ENCODE results near the gene FSTL4.
"Not testable (repeated sequence)": the region's sequence is repeated elsewhere in the genome, so short reads cannot be mapped to it uniquely, and the experiment has no call there.

The FSTL4 gene

DNA sequence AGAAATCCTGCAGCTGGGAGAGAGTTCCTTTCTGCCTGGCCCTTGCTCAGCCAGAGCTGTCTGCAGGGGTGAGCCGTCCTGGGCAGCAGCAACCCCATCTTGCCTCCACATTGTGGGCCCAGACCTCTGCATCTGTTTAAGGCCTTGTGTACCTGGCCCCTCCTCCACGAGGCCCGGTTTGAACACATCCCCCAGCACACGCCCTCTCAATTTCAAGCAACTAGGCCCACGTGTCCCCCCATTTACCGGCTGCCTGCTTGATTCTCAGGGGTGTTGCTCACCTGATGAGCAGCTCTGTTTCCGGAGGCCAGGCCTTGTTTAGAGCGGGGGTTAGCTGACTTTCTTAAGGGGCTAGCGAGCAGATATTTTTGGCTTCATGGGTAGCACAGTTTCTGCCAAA is 378.7 kb downstream of the FSTL4 start:
- no peak for DNase-seq

DNA sequence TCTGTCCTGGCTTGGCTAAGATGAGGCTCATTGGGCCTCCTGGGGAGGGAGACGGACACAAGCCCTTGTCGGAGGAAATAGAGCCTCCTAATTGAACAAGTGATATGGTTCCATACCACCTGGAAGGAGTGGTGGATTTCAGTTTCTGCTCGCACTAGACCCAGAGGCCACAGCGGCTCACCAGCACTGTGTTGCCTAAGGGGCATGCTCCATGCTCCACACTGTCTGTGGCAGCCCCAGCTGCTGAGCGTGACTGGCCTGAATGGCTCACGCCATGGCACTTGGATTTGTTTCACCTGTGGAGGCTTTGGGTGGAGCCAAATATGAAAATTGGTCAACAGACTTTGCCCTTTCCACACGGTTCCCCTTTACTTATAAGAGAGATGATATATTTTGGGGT is 379.4 kb downstream of the FSTL4 start:
- no peak for DNase-seq

DNA sequence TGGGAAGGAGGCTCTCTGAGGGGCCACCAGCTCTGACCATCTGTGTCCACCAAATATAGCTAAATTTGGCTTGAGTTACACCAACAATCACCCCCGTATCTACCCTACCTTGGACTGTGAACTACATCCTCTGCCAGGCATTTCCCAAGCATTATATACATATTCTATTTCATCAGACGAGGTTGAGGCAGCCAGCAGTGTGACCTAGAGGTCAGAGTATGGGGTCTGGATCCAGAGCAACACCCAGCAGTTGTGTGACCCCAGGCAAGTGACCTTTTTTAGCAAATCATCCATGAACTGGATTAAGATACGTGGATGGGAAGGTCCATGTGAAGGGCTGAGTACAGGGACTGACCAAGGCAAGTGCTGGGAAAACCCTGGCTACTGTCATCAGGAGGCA is 379.9 kb downstream of the FSTL4 start:
- DNase-seq = no peak

DNA sequence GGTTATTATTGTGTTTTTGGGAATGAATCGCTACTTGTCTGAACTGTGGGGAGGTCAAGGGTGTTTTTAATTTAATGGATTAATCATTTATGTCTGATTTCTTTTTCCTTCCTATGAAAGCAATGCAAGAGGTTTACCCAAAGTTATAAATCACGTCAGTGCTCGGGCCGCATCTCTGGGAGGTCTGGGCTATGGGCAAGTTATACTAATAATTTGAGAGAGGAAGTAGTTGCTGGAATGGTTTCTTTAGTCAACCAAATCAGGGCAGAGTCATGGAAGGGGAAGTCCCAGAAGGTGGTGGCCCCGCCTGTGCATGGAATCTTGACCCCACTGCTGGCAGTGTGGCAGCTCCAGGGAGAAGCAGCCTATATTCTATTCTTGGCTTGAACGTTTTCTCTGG is 380.3 kb downstream of the FSTL4 start:
- DNase-seq = no peak

DNA sequence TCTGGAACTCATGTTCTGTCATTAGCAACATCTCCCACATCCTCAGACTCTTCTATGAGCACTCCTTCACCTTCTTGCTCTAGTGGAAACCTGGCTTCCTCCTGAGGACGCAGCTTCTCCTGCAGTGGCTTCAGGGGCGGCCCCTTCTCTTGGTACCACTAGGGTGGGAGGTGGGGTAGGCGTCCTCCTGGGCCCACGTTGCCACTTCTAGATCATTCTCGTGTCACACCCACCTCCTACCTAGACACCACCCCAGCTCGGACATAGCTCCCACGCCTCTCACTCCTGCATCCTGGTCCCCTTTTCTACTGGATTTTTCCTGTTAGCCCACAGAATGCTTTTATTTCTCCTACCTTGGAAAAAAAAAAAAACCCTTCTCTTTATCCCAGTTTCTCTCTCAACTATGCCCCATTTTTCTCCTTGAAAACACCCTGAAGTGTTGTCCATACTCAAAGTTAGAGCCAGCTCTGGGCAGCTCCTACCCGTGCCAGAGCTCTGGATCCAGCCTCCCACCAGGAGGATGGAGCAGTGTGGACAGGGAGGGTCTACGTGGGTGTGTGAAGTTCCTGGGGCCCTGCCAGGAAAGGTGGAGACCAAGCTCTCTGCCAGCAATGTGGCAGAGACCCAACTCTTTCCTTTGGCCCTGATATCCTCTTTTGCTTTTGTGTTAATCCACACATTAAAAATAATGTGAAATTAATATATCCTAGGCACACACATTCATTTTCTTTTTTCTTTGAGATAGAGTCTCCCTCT is 381.3 kb downstream of the FSTL4 start:
- DNase-seq = no peak

DNA sequence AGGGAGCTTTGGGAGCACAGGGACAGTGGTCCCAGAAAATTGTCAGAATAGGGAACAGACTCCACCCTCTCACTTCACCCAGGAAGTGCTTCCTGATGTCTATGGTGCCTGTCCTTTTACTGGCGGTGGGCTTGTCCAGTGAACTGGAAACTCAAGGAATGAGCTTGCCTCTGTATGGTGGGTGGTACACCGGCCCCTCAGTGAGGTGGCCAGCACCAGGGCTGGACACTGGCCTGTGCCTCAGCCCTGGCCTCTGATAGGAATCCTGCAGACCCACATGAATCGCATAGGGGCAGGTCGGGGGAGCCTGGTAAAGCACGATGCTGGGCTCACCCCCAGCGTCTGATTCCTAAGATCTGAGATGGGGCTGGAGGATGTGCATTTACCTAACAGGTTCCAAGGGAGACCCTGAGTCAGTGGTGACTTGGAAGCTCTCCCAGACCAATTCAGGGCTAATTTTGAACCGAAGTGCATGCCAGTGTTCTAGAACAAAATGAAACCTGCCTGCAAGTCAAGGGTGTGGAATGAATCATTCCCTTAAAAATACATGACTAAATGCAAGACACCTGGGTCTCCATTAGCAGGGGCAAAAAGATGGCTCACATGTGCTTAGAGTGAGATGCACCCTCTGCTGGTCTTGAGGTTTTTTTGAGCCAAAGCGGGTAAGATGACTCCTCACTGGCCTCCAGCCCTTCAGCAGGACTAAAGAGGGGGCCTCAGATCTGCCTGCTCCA is 382.2 kb downstream of the FSTL4 start:
- no peak for DNase-seq

DNA sequence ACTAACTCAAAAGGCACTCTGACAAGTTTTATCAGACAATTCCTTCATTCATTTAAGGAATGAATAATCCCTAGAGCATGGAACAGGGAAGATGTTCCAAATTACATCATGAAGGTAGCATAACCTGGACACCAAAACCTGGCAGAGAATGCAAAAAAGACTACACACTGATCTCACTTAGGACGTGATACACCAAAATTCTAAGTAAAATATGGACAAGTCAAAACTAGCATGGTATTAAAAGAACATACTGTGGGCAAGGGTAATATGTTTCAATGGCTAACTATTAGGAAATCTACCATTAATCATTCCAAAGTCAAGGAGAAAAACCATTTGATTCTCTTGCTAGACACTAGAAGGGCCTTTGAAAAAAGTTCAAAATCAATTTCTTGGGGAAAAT is 384.0 kb downstream of the FSTL4 start:
- no peak for DNase-seq

DNA sequence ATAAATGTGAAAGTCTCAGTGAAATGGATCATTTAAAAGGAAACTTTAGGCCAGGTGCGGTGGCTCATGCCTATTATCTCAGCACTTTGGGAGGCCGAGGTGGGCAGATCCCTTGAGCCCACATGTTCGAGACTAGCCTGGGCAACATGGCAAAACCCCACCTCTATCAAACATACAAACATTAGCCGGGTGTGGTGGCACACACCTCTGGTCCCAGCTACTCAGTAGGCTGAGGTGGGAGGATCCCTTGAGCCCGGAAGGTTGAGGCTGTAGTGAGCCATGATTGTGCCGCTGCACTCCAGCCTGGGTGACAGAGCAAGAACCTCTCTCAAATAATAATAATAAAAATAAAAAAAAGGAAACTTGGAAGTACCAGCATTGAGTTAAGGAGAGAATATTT is 384.4 kb downstream of the FSTL4 start:
- no peak for DNase-seq

DNA sequence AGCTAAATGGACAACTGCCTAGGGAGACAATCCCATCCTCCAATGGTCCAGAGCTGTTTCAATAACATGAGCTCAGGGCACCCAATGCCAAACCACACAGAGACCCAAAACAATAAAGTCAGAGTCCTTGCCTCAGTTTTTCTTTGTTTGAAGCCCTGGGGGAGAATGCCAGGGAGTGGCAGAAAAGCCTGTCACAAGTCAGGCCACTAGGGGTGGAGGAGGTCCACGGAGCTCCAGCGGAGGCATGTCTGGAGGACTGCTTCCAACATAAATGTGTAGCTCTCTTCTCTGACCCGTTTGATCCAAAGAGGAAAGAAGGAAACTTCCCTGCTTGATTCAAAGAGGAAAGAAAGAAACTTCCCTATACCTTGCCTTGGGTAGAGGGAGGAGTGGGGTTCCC is 385.3 kb downstream of the FSTL4 start:
- DNase-seq = no peak

DNA sequence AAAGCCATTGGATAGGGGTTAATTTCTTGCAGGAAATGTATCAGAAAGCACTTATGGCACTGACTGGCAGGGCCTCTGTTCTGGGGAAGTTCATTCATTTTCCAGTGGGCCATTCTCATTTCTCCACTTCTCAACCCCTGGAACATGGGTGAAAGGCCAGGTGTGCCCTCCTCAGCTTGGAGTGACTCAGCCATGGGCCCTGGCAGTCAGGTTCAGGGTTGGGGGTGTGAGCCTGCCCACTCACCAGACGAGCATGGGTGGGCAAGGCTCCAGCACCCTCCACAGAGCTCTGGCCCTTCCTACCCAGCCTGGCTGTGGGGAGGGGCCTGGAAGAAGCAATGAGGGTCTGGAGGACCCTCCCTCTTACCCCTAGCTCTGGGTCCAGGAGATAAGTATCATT is 386.2 kb downstream of the FSTL4 start:
- no peak for DNase-seq

DNA sequence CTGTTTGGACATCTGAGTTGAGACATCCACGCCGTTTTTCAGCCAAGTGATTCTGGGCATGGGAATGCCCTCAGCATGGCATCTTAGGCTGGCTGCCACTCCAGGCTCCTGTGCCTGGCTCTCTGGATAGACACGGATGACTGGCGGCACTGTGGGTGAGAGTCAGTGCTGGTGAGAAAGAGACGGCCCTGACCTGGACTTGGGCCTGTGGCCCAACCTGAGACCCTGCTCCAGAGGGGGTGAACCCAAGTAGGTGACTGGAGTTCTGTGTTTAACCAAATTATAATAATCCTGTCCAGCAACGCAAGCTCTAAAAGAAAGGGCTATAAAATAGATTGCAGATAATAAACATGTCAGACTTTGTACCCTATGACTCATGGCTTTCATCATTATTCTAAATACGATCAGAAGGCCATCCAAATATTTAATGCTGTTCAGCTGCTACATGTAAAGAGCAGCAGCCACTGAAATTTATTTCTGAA is 386.6 kb downstream of the FSTL4 start:
- no peak for DNase-seq

DNA sequence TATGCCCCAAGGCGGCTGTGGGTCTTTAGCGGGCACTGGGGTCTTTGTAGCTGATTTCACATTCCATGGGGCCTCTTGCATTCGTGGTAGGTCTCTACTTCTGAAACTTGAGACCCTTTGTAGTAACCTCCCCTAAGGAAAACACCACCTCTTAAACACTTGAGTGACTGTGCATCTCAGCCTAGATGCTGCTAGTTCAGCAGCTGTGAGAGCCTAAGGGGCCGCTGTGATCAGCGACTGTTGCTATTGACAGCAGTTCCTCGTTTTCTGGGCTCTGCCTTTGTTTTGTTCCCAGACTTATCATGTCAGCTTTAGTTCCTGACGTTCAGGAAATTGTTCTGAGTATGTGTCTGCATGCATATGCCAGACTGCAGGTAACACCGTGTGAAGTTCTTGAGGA is 389.4 kb downstream of the FSTL4 start:
- DNase-seq = peak; percentile 63

DNA sequence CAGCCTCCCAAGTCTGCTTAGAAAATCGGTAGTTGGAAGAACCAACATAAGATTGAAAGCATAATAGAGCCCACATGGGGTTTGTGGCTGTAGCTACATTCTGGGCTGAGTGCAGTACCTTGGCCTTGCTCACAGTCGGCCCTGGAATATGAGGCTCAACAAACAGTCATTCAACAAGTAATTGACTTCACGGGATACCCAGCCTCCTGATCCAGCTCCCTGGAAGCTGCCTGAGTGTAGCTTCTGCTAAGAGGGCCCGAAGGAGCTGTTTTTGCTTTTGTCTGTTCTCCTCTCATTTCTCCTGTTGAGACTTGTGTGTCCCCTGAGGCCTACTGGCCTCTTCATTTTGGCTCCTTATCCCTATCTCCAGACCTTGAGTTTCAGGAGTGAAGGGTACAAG is 389.8 kb downstream of the FSTL4 start:
- DNase-seq = no peak

DNA sequence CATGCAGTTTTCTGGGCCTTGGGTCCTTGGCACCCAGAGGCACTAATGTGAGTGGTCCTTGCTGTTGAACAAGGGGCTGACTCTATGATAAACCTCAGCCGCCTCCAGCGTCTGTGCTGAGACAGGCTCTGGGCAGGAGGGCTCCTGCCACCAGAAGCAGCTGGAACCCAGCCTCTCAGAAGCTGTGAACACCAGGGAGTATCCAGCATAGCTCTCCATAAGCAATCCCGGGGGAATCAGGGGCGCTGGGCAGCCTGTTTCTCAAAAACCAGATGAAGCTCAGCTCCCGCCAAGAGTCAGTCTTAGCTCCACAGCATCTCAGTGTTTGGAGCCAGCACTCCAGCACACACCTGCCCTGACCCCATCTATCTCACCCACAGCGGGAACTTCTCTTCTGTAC is 390.3 kb downstream of the FSTL4 start:
- DNase-seq = no peak

DNA sequence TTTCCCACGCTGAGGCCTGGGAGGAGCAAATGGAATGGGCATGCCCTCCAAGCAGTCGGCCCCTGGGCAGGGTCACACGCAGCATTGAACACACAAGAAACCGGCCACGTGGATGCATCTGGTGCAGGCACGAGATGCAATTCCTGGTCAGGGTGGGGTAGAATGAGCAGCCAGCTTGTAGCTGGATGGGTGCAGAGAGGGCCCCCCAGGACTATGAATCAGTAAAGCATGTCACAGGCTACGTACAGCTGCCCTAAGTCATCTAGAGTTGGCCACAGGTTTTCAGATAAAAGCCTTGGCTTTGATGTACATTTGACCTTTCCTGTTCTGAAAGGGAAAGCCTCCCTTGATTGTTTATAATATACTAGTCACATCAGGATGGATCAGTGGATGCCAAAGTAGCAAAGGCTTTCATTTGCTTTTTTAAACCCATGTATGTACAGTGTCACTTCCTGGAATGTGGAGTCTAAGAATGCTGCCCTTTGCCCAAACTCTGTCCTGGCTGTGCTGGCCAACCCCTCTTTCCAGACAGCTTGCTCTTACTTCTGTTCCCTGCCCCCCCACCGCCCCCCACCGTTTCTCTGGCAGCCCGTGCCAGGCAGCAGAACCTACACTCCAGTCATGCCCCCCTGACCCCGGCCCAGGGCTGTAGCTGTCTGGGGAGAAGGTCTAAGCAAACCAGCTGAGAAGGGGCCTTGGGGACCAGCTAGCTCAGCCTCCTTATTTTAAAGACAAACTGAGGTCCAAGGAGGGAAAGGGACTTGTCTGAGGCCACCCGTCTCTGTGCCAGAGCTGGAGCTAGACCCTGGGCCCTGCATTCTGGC is 391.3 kb downstream of the FSTL4 start:
- DNase-seq = no peak

DNA sequence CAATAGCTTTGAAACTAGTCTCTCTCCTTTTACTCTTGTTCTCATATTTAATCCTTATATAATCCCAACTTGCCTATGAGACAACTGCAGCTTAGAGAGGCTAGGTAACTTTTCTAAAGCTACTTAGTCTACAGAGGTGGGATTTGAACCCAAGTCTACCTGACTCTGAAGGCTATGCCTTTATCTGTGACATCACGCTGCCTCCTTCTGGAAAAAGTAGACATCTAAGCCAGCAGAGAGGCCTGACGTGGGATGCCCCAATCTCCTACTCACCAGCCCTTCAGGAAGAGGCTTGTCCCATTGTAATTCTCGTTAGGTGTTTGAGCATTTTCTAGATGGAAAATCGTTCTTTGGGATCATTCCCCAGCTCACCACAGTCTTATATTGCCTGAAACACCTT is 393.0 kb downstream of the FSTL4 start:
- no peak for DNase-seq

DNA sequence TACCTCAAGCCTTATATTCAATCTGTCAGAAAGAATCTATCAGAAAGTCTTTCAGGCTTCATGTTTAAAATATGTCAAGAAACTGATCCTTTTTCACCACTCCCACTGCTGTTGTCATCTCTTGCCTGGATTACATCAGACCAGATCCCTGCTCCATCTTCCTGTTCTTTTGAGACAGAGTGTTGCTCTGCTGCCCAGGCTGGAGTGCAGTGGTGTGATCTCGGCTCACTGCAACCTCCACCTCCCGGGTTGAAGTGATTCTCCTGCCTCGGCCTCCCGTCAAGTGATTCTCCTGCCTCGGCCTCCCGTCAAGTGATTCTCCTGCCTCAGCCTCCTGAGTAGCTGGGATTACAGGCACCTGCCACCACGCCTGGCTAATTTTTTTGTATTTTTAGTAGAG is 396.2 kb downstream of the FSTL4 start:
- not testable (repeated sequence) for DNase-seq

DNA sequence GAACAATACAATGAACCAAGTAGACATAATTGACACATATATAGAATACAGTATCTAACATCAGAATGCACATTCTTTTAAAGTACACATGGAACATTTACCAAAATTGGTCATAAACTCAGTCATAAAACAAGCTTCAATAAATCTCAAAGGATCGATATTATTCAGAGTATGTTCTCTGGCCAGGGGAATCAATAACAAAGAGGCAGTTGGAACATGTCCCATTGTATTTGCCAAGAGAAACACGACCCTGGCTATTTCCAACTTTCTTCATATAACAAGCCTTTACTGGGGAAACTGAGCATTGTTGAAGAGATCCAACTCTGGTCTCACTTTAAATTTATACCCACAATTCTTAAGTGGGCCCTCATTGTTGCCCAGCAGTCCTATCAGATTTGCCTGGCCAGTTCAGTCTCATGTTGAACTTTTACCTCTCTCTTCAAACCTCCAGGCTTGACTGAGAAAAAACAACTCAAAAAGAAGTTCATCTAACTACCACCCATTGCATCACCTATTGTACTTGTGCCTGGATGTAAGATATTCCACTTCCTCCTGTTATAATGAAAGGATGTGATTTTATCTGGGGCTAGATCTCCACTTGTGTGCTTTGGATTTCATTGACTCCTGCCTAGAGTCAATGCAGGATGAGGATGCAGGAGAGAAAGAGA is 398.1 kb downstream of the FSTL4 start:
- DNase-seq = no peak

DNA sequence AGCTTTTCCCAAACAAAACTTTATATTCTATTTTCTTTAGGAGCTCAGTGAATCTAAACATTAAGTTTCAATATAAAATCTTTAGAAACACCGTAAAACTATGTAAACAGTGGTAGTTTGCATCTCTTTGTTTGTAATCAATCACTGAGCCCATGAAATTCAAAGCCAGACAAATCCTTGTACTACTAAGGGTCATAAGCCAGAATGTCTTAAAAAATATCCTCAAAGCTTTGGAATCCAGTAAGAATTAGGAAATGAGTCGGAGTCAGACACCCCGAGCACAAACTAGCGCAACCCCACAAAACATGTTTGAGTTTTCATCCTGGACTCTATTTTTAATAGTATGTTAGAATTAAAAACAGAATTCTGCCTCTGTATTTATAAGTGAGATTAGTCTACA is 406.7 kb downstream of the FSTL4 start:
- DNase-seq = no peak

DNA sequence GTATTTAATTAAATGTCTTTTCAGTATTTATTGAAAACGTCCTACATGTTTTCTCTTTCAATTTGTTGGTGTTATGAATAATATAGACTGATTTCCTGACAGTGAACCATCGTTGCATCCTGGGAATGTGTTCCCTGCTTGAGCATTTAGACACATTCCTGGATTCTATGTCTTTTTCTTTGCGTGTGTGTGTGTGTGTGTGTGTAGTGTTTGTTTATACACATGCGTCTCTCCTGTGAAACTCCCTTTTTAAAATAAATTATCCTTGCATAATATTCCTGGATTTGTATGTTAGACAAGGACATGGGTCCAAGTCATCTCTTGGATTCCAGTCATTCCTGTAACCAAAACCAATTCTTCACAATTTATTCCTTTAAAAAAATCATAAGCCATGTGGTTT is 407.1 kb downstream of the FSTL4 start:
- no peak for DNase-seq

DNA sequence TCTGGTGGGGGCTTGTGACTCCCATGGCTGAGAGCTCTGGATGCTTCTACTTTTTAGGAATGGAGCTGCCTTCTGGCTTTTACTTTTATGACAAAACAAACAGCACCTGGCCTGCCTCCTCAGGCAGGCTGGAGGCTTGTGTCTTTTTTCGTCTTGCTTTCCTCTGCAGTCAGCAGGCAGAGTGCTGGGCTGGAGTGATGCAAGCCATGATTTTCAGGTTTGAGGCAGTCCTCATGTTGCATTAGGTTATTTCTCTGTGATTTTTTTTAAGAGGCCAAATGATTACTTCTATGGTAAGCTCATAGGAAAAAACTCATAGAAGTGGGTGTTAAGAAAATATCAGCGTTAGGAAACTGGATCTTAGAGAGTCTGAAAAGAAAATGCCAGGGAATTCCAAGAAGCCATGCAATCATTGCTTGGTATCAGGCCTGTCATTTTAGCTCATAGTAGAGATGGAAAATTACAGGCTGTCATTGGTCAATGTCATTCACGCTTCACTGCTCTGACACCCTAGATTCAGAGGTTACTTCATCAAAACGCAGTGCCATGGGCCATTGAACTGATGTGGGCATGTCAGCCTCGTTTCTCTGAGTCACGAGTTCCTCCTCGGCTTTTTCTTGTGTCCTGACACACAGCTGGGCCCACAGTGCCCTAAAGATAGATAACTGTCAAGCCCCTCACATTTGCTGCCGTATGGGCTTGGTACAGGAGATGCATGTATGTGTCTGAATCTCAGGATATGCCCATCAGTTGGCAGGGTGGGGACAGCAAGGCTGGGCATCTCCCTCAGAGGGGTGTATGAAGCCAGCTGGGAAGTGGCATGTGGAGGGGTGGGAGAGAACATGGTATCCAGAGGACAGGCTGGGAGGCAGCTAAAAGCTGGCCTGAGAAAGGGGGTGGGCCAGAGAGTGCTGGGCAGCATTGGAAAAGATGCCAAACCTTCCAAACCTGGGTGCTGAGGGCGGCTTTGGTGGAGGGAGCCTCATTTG is 408.7 kb downstream of the FSTL4 start:
- DNase-seq = peak; percentile 55
